Measurements from ENCODE around the gene COX14.
A peak's percentile ranks its signal among the peaks of the same experiment; 100 is the strongest.
"Not testable (repeated sequence)": the region's sequence is repeated elsewhere in the genome, so short reads cannot be mapped to it uniquely, and the experiment has no call there.

COX14 gene

GRCh38 chr12:50111693-50112455 is at the start of gene COX14:
COX14 (plus strand) TSS chr12:50112236; CDS start chr12:50120044, 7,808 bp downstream.
- DNase-seq, result peak; percentile 99

GRCh38 chr12:50062728-50063460 is 49.1 kb upstream of the COX14 start:
- no peak for DNase-seq

- no peak for DNase-seq
Measured at GRCh38 chr12:50065726-50066310, 46.2 kb upstream of the COX14 start.

GRCh38 chr12:50066402-50066801 is 45.6 kb upstream of the COX14 start:
- DNase-seq, result peak; percentile 69

- DNase-seq, result no peak
Measured at GRCh38 chr12:50069069-50069468, 43.0 kb upstream of the COX14 start.

GRCh38 chr12:50069539-50069938 is 42.5 kb upstream of the COX14 start:
- DNase-seq, result no peak

GRCh38 chr12:50070314-50071060 is 41.5 kb upstream of the COX14 start:
- DNase-seq, result peak; percentile 38

GRCh38 chr12:50072198-50072907 is 39.7 kb upstream of the COX14 start:
- no peak for DNase-seq

GRCh38 chr12:50073206-50073605 is 38.8 kb upstream of the COX14 start:
- no peak for DNase-seq

- no peak for DNase-seq
Measured at GRCh38 chr12:50073712-50074111, 38.3 kb upstream of the COX14 start.

- DNase-seq, result peak; percentile 68
Measured at GRCh38 chr12:50074936-50075807, 36.9 kb upstream of the COX14 start.

GRCh38 chr12:50075808-50076170 is 36.2 kb upstream of the COX14 start:
- no peak for DNase-seq

GRCh38 chr12:50077099-50077498 is 34.9 kb upstream of the COX14 start:
- DNase-seq, result no peak

- DNase-seq, result no peak
Measured at GRCh38 chr12:50078281-50078680, 33.8 kb upstream of the COX14 start.

GRCh38 chr12:50079771-50080170 is 32.3 kb upstream of the COX14 start:
- no peak for DNase-seq

- no peak for DNase-seq
Measured at GRCh38 chr12:50081096-50081808, 30.8 kb upstream of the COX14 start.

GRCh38 chr12:50082644-50083043 is 29.4 kb upstream of the COX14 start:
- no peak for DNase-seq

GRCh38 chr12:50083301-50083700 is 28.7 kb upstream of the COX14 start:
- DNase-seq, result no peak

- DNase-seq, result not testable (repeated sequence)
Measured at GRCh38 chr12:50084409-50084774, 27.6 kb upstream of the COX14 start.

- peak; percentile 85 for DNase-seq
Measured at GRCh38 chr12:50084775-50085614, 27.0 kb upstream of the COX14 start, which contains the start of gene SMARCD1. SMARCD1 (plus strand) TSS chr12:50085342; CDS start chr12:50085370, 28 bp downstream.
